Endothelial cell of umbilical vein (primary cell): ENCODE measurements around the gene HSBP1. TPM values are rescaled to one million over a fixed set of nuclear protein-coding genes. Genes with fewer than 3 reads are reported as not detected.

Source experiments
- BruUV-seq: library from RNA; stranded (reverse); fragments of 400-500 nt; replicated peaks from 2 replicates; lab custom pipeline; 2021; lab: Mats Ljungman, UMichigan
- CTCF ChIA-PET: fragments of 300-600, 350-600 bp; sonication (Branson Sonifier 250); formaldehyde crosslinking; loops from one replicate; lab custom pipeline; 2021; ENCODE audit warnings: antibody characterized with exemption, inconsistent platforms; lab: Charles Lee
- POLR2A ChIA-PET: fragments of 300-600, 350-600 bp; sonication (Branson Sonifier 250); formaldehyde crosslinking; loops from one replicate; lab custom pipeline; 2021; ENCODE audit warnings: antibody characterized with exemption, inconsistent platforms; lab: Charles Lee
- DNase-seq: peaks from one replicate; pipeline ENCODE4 v3.0.0-alpha.2; 2011; ENCODE audit warnings: low read depth, low spot score
- FAIRE-seq: peaks from 2 replicates; lab custom pipeline; 2011; peaks lifted over from hg19 to GRCh38; lab: Jason Lieb, UNC
- H2AFZ ChIP-seq: 2 replicates; pipeline ENCODE4 v1.6.0; 2012; ENCODE audit warnings: low read depth, low read length, control low read depth, inconsistent platforms
- H3K27ac ChIP-seq: 2 replicates; pipeline ENCODE4 v1.5.1; 2011; ENCODE audit warnings: low read depth, mild to moderate bottlenecking, control low read depth, low read length, moderate library complexity; ENCODE audit not compliant: insufficient read depth
- H3K27me3 ChIP-seq, 2 experiments: 2 replicates each; pipeline versions ENCODE4 v1.6.0 to v1.6.1; 2011; ENCODE audit warnings: low read length in 2 of 2, mixed read lengths in 1 of 2; ENCODE audit not compliant: control insufficient read depth in 2 of 2, insufficient read depth in 2 of 2
- H3K36me3 ChIP-seq, 2 experiments: 2 replicates in 1 of 2; 3 replicates in 1 of 2; pipeline ENCODE4 v1.5.1; 2011; ENCODE audit warnings: low read length in 2 of 2, mild to moderate bottlenecking in 1 of 2, moderate library complexity in 1 of 2; ENCODE audit not compliant: control insufficient read depth in 2 of 2, insufficient read depth in 2 of 2; ENCODE audit errors: extremely low read depth in 1 of 2
- H3K4me1 ChIP-seq: 3 replicates; pipeline ENCODE4 v1.5.1; 2011; ENCODE audit warnings: mild to moderate bottlenecking, low read length; ENCODE audit not compliant: control insufficient read depth, insufficient read depth; ENCODE audit errors: extremely low read depth
- H3K4me2 ChIP-seq: 2 replicates; pipeline ENCODE4 v1.6.1; 2011; ENCODE audit warnings: low read length, control low read depth, mixed read lengths; ENCODE audit not compliant: insufficient read depth
- H3K4me3 ChIP-seq, 3 experiments: fragments of 200-600 bp in 1 of 3; sonication (generic), shearing (Covaris generic) in 1 of 3; replicated peaks in 1 of 3; 2 replicates each; pipeline ENCODE4 v1.5.1; 2011 to 2016; ENCODE audit warnings: control low read depth in 3 of 3, low read length in 3 of 3, mild to moderate bottlenecking in 2 of 3, inconsistent platforms in 1 of 3, low read depth in 1 of 3, moderate library complexity in 1 of 3; ENCODE audit not compliant: insufficient read depth in 1 of 3
- H3K79me2 ChIP-seq: 2 replicates; pipeline ENCODE4 v1.6.0; 2012; ENCODE audit warnings: low read length, inconsistent platforms; ENCODE audit not compliant: control insufficient read depth, insufficient read depth
- H3K9ac ChIP-seq: replicated peaks from 2 replicates; pipeline ENCODE3; 2011; ENCODE audit warnings: low read length, control low read depth; ENCODE audit not compliant: insufficient read depth; ENCODE audit errors: extremely low read depth
- H3K9me1 ChIP-seq: replicated peaks from 3 replicates; pipeline ENCODE4 v1.6.0; 2011; ENCODE audit warnings: mild to moderate bottlenecking, low read length; ENCODE audit not compliant: control insufficient read depth, insufficient read depth; ENCODE audit errors: extremely low read depth
- H3K9me3 ChIP-seq: replicated peaks from 2 replicates; pipeline ENCODE4 v1.5.1; 2012; ENCODE audit warnings: low read length, inconsistent platforms; ENCODE audit not compliant: control insufficient read depth, insufficient read depth
- H4K20me1 ChIP-seq: replicated peaks from 2 replicates; pipeline ENCODE3; 2011; ENCODE audit warnings: mild to moderate bottlenecking, low read length; ENCODE audit not compliant: control insufficient read depth, insufficient read depth; ENCODE audit errors: extremely low read depth
- EZH2 ChIP-seq: IDR thresholded peaks from 2 replicates; pipeline ENCODE4 v1.6.1; 2012; ENCODE audit warnings: borderline replicate concordance, low read depth, mild to moderate bottlenecking, moderate library complexity, low read length, inconsistent platforms; ENCODE audit not compliant: severe bottlenecking
- FOS ChIP-seq: IDR thresholded peaks from 2 replicates; pipeline ENCODE4 v1.6.1; 2011; ENCODE audit warnings: mild to moderate bottlenecking, low read length, moderate library complexity, borderline replicate concordance; ENCODE audit not compliant: insufficient read depth
- GATA2 ChIP-seq: IDR thresholded peaks from 2 replicates; pipeline ENCODE4 v1.7.0; 2011; ENCODE audit warnings: low read depth, mild to moderate bottlenecking, moderate library complexity, mixed read lengths, low read length; ENCODE audit not compliant: insufficient read length, insufficient read depth
- JUN ChIP-seq: IDR thresholded peaks from 2 replicates; pipeline ENCODE4 v1.6.1; 2011; ENCODE audit warnings: borderline replicate concordance, low read depth; ENCODE audit not compliant: insufficient read length, insufficient read depth
- MYC ChIP-seq: IDR thresholded peaks from one replicate; pipeline ENCODE4 v1.6.1; 2011; ENCODE audit warnings: mild to moderate bottlenecking, low read depth, low read length
- POLR2A ChIP-seq: IDR thresholded peaks from 2 replicates; pipeline ENCODE4 v1.6.1; 2012; ENCODE audit warnings: low read depth, mild to moderate bottlenecking, control low read depth, low read length
- POLR2AphosphoS5 ChIP-seq: IDR thresholded peaks from 2 replicates; pipeline ENCODE4 v1.6.1; 2012; ENCODE audit warnings: low read depth, mild to moderate bottlenecking, control low read depth, low read length, moderate library complexity; ENCODE audit not compliant: insufficient read depth
- dilution Hi-C: fragments of 300-500 bp; cut with MboI; formaldehyde crosslinking; loops from one replicate; pipeline ENCODE4 v1.15.0; 2019; ENCODE audit warnings: low sequenced_read_pairs; ENCODE audit not compliant: extremely low pct_ligation_motif_present
- intact Hi-C: fragments of 100-400 bp; cut with micrococcal nuclease; formaldehyde crosslinking; loops from one replicate; pipeline ENCODE4 v1.10.0; 2022
- polyA plus RNA-seq, 4 experiments: library from polyadenylated mRNA; depleted of rRNA in 3 of 4; stranded (reverse) in 3 of 4; unstranded in 1 of 4; fragments of >200 nt; gene quantifications; 2 replicates each; pipeline versions ENCODE4 v1.2.1 to v1.2.3, GENCODE V29; 2011 to 2012; ENCODE audit warnings: missing spikeins in 1 of 4
- total RNA-seq: library from RNA; stranded (reverse); gene quantifications from 2 replicates; pipeline ENCODE4 v1.2.3, GENCODE V29; 2021
- TF ChIP-seq, protein P1 (sequence below): IDR thresholded peaks from 2 replicates; pipeline ENCODE4 v1.6.1; 2011; ENCODE audit not compliant: insufficient read depth, insufficient read length
- TF ChIP-seq, protein P2 (sequence below), 2 donors: IDR thresholded peaks; 1 replicate in 1 of 2; 2 replicates in 1 of 2; pipeline ENCODE4 v1.5.1; 2011; ENCODE audit warnings: low read length in 2 of 2, mild to moderate bottlenecking in 2 of 2, moderate library complexity in 2 of 2, control low read depth in 1 of 2, inconsistent platforms in 1 of 2, low read depth in 1 of 2; ENCODE audit not compliant: insufficient read depth in 1 of 2; ENCODE audit errors: extremely low read depth in 1 of 2

Gene HSBP1
- total and polyA plus RNA-seq, 2 donors (not counting 3 experiments of a cell fraction or from before 2014, with no cell fraction given) = 40.8 to 136 TPM

GRCh38 chr16:83769397-83770008 lies 38.3 kb upstream of the HSBP1 start:
- DNase-seq = no peak
- Histone ChIP-seq H3K27ac (peak overlapping the region; percentile 10), H3K27me3 (no peaks in the 10 kb centered on the region), H3K9ac (no peak overlapping the region), H2AFZ (no peak overlapping the region), H3K36me3 (no peaks in the 10 kb centered on the region), H3K9me3 (no peaks in the 10 kb centered on the region), H3K4me2 (no peak overlapping the region), H3K4me3 (no peak overlapping the region), H3K79me2 (no peaks in the 10 kb centered on the region), H4K20me1 (no peaks in the 10 kb centered on the region), H3K4me1 (peaks cover 12% of the 10 kb centered on the region), H3K9me1 (no peaks in the 10 kb centered on the region)
- intact Hi-C loops (no loop called here), dilution Hi-C loops (no loop called here)
- ChIA-PET POLR2A (no interaction called here), CTCF (no interaction called here)
- TF ChIP-seq, protein P1, sequence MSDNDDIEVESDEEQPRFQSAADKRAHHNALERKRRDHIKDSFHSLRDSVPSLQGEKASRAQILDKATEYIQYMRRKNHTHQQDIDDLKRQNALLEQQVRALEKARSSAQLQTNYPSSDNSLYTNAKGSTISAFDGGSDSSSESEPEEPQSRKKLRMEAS = no peak
- TF ChIP-seq EZH2 = no peak
- no peak for TF ChIP-seq JUN
- TF ChIP-seq FOS = no peak
- TF ChIP-seq, protein P2, sequence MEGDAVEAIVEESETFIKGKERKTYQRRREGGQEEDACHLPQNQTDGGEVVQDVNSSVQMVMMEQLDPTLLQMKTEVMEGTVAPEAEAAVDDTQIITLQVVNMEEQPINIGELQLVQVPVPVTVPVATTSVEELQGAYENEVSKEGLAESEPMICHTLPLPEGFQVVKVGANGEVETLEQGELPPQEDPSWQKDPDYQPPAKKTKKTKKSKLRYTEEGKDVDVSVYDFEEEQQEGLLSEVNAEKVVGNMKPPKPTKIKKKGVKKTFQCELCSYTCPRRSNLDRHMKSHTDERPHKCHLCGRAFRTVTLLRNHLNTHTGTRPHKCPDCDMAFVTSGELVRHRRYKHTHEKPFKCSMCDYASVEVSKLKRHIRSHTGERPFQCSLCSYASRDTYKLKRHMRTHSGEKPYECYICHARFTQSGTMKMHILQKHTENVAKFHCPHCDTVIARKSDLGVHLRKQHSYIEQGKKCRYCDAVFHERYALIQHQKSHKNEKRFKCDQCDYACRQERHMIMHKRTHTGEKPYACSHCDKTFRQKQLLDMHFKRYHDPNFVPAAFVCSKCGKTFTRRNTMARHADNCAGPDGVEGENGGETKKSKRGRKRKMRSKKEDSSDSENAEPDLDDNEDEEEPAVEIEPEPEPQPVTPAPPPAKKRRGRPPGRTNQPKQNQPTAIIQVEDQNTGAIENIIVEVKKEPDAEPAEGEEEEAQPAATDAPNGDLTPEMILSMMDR (IDR thresholded peaks at IDR 0.05; ENCODE audit: extremely low read depth in 1 of 2, insufficient read depth in 1 of 2, low read depth in 1 of 2, low read length in 2 of 2) = no peak
- no peak for TF ChIP-seq GATA2
- TF ChIP-seq POLR2A = no peak
- TF ChIP-seq POLR2AphosphoS5 = no peak
- no peak for TF ChIP-seq MYC
- no TSS peak for BruUV-seq
- FAIRE-seq = no peak
